ENCODE measurements around the gene DPH7. TPM values are rescaled to one million over a fixed set of nuclear protein-coding genes. Genes with fewer than 3 reads are reported as not detected.

DPH7 gene
- total and polyA plus RNA-seq, 4 donors: 7.9 to 18.9 (median 12.3) TPM

GRCh38 chr9:137506702-137507171 is 72.0 kb downstream of the DPH7 start:
- H3K9ac ChIP-seq (ENCODE audit: low read depth in 1 of 2, low read length in 2 of 2): no peak overlapping the region
- DNase-seq (ENCODE audit: low spot score): no peak
- H3K4me3 ChIP-seq (ENCODE audit: low read depth in 1 of 3, low read length in 3 of 3): no peak overlapping the region
- H3K9me3 ChIP-seq (ENCODE audit: control insufficient read depth in 4 of 4, low read length in 3 of 4): no peaks in the 10 kb centered on the region
- no peaks in the 10 kb centered on the region for H3K4me1 ChIP-seq (ENCODE audit: control insufficient read depth in 4 of 4, insufficient read depth in 4 of 4, low read length in 3 of 4)
- TF ChIP-seq YY1 (IDR thresholded peaks at IDR 0.05) (no peak), HNF4A (conservative IDR thresholded peaks at IDR 0.05) (no peak)
- TF ChIP-seq, protein P1, sequence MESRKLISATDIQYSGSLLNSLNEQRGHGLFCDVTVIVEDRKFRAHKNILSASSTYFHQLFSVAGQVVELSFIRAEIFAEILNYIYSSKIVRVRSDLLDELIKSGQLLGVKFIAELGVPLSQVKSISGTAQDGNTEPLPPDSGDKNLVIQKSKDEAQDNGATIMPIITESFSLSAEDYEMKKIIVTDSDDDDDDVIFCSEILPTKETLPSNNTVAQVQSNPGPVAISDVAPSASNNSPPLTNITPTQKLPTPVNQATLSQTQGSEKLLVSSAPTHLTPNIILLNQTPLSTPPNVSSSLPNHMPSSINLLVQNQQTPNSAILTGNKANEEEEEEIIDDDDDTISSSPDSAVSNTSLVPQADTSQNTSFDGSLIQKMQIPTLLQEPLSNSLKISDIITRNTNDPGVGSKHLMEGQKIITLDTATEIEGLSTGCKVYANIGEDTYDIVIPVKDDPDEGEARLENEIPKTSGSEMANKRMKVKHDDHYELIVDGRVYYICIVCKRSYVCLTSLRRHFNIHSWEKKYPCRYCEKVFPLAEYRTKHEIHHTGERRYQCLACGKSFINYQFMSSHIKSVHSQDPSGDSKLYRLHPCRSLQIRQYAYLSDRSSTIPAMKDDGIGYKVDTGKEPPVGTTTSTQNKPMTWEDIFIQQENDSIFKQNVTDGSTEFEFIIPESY (IDR thresholded peaks at IDR 0.05): no peak
- TF ChIP-seq, protein P2, sequence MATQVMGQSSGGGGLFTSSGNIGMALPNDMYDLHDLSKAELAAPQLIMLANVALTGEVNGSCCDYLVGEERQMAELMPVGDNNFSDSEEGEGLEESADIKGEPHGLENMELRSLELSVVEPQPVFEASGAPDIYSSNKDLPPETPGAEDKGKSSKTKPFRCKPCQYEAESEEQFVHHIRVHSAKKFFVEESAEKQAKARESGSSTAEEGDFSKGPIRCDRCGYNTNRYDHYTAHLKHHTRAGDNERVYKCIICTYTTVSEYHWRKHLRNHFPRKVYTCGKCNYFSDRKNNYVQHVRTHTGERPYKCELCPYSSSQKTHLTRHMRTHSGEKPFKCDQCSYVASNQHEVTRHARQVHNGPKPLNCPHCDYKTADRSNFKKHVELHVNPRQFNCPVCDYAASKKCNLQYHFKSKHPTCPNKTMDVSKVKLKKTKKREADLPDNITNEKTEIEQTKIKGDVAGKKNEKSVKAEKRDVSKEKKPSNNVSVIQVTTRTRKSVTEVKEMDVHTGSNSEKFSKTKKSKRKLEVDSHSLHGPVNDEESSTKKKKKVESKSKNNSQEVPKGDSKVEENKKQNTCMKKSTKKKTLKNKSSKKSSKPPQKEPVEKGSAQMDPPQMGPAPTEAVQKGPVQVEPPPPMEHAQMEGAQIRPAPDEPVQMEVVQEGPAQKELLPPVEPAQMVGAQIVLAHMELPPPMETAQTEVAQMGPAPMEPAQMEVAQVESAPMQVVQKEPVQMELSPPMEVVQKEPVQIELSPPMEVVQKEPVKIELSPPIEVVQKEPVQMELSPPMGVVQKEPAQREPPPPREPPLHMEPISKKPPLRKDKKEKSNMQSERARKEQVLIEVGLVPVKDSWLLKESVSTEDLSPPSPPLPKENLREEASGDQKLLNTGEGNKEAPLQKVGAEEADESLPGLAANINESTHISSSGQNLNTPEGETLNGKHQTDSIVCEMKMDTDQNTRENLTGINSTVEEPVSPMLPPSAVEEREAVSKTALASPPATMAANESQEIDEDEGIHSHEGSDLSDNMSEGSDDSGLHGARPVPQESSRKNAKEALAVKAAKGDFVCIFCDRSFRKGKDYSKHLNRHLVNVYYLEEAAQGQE (IDR thresholded peaks at IDR 0.05): no peak
- WGBS: 91% methylated on average over 26 of the region's 26 CpGs
- H3K27ac ChIP-seq (ENCODE audit: low read depth in 1 of 2, low read length in 2 of 2): no peak overlapping the region
- H3K36me3 ChIP-seq (ENCODE audit: control insufficient read depth in 4 of 4, insufficient read depth in 3 of 4, low read depth in 1 of 4, low read length in 3 of 4): peaks cover 0 to 8% (median 2%) of the 10 kb centered on the region in 4 donors
- no peaks in the 10 kb centered on the region for H3K27me3 ChIP-seq (ENCODE audit: control insufficient read depth in 4 of 4, insufficient read depth in 4 of 4, low read length in 3 of 4)

DNA sequence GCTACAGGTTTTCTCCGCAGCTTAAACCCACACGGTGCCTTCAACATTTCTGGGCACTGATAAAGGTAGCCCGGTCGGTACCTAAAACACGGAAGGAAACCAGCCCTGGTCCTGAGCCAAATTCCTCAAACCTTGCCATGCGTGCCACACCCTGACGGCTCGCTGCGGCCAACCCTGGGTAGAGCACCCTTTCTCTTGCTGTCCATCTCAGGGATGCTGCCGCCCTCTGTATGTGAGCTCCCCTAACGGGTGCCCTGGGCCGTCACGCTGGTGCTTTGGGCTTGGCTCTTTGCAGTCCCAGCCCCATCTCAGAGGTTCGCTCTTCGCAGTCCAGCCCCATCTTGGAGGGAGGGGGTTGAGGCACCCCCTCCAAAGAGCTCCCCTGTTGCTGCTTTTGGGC is 72.5 kb downstream of the DPH7 start:
- Histone ChIP-seq H3K36me3 (ENCODE audit: control insufficient read depth in 4 of 4, insufficient read depth in 3 of 4, low read depth in 1 of 4, low read length in 3 of 4) (peaks cover 0 to 9% (median 2%) of the 10 kb centered on the region in 4 donors), H3K9me3 (ENCODE audit: control insufficient read depth in 4 of 4, low read length in 3 of 4) (no peaks in the 10 kb centered on the region), H3K4me3 (ENCODE audit: low read depth in 1 of 3, low read length in 3 of 3) (no peak overlapping the region), H3K27me3 (ENCODE audit: control insufficient read depth in 4 of 4, insufficient read depth in 4 of 4, low read length in 3 of 4) (no peaks in the 10 kb centered on the region), H3K4me1 (ENCODE audit: control insufficient read depth in 4 of 4, insufficient read depth in 4 of 4, low read length in 3 of 4) (no peaks in the 10 kb centered on the region), H3K27ac (ENCODE audit: low read depth in 1 of 2, low read length in 2 of 2) (no peak overlapping the region), H3K9ac (ENCODE audit: low read depth in 1 of 2, low read length in 2 of 2) (no peak overlapping the region)
- WGBS: 94% methylated on average over 15 of the region's 15 CpGs
- TF ChIP-seq JUND (IDR thresholded peaks at IDR 0.05) (no peak), MAX (IDR thresholded peaks at IDR 0.05) (no peak), HNF4G (IDR thresholded peaks at IDR 0.05) (no peak), SP1 (IDR thresholded peaks at IDR 0.05) (no peak), GABPA (IDR thresholded peaks at IDR 0.05 in 1 of 2, conservative IDR thresholded peaks at IDR 0.05 in 1 of 2) (no peak), RAD21 (IDR thresholded peaks at IDR 0.05) (no peak), HNF4A (conservative IDR thresholded peaks at IDR 0.05) (no peak), FOXA1 (IDR thresholded peaks at IDR 0.05) (no peak), NR2F2 (IDR thresholded peaks at IDR 0.05) (no peak), EGR1 (IDR thresholded peaks at IDR 0.05; ENCODE audit: low read depth in 2 of 2) (no peak), TAF1 (conservative IDR thresholded peaks at IDR 0.05) (no peak)
- TF ChIP-seq, protein P3, sequence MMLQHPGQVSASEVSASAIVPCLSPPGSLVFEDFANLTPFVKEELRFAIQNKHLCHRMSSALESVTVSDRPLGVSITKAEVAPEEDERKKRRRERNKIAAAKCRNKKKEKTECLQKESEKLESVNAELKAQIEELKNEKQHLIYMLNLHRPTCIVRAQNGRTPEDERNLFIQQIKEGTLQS (IDR thresholded peaks at IDR 0.05): no peak
- TF ChIP-seq, protein P4, sequence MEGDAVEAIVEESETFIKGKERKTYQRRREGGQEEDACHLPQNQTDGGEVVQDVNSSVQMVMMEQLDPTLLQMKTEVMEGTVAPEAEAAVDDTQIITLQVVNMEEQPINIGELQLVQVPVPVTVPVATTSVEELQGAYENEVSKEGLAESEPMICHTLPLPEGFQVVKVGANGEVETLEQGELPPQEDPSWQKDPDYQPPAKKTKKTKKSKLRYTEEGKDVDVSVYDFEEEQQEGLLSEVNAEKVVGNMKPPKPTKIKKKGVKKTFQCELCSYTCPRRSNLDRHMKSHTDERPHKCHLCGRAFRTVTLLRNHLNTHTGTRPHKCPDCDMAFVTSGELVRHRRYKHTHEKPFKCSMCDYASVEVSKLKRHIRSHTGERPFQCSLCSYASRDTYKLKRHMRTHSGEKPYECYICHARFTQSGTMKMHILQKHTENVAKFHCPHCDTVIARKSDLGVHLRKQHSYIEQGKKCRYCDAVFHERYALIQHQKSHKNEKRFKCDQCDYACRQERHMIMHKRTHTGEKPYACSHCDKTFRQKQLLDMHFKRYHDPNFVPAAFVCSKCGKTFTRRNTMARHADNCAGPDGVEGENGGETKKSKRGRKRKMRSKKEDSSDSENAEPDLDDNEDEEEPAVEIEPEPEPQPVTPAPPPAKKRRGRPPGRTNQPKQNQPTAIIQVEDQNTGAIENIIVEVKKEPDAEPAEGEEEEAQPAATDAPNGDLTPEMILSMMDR (IDR thresholded peaks at IDR 0.05; ENCODE audit: low read depth, low read length, missing input control): no peak
- TF ChIP-seq, protein P2 (IDR thresholded peaks at IDR 0.05): no peak
- no peak for DNase-seq (ENCODE audit: low spot score)

All from liver (tissue), 9 donors.